ENCODE data around the gene LILRB3.
"Not testable (repeated sequence)": the region's sequence is repeated elsewhere in the genome, so short reads cannot be mapped to it uniquely, and the experiment has no call there.

Gene LILRB3

DNA sequence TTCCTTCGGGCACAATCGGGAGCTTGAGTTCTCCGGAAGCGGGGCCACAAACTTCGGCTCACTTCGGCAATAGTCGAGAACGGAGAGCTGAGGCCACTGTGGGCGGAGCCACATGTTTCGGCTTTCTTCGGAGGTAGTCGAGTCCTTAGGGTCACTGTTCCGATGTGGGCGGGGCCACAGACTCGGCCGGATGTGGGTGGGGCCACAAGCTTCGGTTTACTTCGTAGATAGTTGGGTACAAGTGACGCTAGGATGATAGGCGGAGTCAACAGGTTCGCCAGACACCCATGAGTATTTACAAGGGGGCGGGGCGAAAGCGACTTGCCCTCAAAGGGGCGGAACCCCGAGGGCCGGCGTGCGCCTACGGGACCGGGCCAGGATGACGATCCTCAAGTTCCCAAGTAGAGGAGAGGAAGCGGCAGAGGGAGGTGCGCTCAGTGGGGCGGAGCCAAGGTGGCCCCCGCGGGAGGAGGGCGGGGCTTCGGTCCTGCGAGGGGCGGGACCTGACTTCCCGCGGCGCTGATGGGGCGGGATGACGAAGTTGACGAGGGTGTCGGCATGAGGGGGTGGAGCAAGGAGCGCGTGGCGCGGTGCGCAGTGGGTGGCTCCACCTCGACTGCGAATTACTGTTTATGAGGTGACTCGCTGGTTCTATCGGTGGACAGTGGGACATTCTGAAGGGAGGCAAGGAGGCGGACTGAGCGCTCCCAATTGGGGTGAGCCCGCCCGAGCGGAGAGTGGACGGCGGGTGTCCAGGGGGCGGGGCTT lies 32.9 kb downstream of the LILRB3 start:
- peak; percentile 100 for DNase-seq (ENCODE audit: low read depth)

DNA sequence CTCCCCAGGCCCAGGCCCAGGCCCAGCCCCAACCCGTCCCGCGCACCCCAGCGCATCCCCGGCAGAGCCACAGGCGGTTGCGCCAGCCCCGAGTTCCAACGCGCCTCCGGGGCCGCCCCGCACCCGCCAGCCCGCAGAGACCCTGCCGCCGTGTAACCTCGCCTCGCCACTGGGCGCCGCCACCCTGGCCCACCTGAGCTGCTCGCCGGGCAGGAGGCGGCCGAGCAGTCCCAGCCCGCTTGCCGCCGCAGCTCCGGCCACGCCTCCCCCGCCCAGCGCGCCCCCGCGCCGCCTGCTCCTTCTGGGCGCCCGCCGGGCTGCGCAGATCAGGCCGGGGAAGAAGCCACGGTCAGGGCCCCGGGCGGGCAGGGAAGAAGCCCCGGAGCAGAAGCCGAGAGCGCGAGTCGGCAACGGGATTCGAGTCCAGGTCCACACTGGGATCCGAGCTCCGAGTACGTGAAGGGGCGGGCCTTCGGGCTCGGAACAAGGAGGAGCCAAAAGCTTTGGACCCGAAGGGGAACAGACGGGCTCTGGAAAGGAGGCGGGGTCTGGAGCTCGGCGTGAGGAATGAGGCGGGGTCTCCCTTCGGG lies 33.6 kb downstream of the LILRB3 start, which contains the start of gene MBOAT7:
MBOAT7 (minus strand) TSS at position 436 of the 590 bp plus-strand sequence. CDS start 1,072 bp downstream, outside the sequence.
- DNase-seq (ENCODE audit: low read depth): no peak

DNA sequence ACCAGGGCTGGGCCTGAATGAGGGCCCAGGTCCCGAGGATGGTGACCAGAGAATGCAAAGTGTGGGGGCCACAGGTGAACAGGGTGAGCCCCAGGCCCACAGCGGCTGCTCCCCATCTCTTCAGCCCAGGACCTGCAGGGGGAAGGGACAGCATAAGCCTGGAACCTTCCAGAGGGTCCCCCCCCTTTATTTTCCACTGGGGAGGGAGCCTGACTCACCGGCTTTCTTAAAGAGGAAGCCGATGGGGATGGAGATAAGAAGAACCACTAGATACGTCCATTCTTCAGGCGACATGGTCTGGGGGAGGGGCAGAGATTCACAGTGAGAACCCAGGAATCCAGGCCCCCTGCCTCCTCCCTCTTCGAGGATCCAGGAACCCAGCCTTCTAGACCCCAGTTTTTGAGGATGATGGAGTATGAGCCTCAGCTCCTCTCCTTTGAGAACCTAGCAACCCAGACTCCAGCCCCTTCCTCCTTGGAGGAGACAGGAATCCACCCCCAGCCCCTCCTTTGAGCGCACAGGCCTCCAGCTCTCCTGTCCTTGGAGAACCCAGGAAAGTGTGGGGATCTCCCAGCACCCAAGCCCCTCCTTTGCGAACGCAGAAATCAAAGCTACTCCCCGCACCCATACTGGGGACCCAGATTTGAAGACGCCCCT lies 34.5 kb downstream of the LILRB3 start:
- DNase-seq (ENCODE audit: low read depth): peak; percentile 86

DNA sequence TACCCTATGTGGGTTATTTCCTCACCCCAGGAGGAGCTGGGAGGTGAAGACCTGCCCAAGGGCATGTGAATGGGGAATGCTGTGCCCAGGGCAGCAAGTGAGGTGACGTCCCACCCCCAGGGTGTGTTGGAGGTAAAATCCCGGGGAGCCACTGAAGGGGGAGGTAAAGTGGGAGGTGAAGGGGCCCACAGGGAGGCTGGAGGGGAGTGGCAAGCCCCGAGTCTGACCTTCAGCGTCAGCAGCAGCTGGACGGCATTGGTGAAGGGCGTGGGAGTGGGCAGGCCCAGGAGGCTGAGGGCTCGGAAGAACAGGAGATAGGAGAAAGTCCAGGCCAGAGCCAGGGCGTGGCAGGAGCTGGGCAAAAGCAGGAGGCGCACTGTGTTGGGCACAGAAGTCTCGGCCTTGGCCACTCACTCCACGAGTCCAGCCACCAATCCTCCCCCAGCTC lies 35.8 kb downstream of the LILRB3 start:
- no peak for DNase-seq (ENCODE audit: low read depth)

DNA sequence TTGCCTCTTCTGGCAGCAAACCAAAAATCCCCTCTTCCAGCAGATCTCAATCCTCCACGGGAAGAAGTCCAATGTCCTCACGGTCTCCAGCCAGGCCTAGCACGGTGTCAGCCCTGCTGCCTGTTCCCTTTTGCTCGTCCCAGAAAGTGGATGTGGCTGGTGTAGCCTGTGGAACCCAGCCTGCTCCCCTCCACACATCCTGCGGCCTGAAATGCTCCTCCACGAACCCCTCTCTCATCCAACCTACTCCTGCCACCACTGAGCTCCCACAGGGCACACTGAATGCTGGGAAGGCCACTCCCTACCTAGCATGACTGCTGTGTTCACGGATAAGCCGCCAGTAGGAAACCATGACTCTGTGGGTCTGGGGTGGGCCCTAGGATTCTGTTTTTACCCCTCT lies 36.5 kb downstream of the LILRB3 start:
- DNase-seq (ENCODE audit: low read depth): no peak

DNA sequence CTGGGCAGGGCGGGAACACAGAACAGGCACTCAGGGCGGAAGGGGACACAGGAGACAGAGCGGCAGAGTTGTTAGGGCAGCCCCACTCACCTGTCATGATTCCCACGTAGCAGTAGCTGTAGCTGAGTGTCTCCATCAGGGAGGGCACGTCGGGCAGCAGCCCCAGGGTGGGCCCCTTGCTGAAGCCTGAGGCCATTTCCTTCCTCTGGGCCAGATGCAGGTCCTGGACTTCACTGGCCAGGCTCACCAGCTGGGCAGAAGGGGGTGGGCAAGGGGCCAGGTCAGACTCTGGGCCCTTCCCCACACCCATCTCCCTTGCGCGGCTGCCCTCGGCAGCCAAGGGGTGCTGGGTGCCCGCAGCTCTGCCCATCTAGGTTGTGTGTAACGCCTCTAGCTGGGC lies 39.4 kb downstream of the LILRB3 start:
- DNase-seq (ENCODE audit: low read depth): no peak

DNA sequence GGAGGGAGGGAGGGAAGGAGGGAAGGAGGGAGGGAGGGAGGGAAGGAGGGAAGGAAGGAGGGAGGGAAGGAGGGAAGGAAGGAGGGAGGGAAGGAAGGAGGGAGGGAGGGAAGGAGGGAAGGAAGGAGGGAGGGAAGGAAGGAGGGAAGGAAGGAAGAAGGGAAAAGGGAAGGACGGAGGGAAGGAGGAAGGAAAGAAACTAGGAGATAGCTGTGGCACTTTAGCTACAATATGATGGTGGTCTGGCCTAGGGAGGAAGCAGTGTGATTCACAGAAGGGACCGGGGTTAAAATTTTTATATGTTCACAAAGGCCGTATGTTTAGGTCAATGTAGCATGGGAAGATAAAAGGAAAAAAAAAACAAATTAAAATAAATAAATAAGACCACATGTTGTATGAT lies 40.9 kb downstream of the LILRB3 start:
- DNase-seq (ENCODE audit: low read depth): not testable (repeated sequence)

DNA sequence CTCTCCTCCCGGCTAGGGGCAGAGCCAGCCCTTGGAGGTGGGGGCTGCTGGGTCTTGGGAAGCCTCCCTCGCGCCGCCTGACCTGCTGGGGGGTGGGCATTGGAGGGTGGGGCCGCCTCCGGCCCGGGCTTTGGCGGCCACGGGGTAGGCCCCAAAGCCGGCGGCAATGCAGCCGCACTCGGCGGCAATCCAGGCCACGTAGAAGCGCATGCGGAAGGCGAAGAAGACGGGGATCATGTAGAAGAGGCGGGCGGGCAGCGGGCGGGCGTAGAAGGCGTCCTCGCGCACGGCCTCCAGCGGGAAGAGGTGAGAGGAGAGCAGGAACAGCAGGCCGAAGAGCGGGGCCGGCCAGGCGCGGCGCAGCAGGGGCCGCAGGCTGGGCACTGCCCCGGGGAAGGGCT lies 42.1 kb downstream of the LILRB3 start:
- no peak for DNase-seq (ENCODE audit: low read depth)

DNA sequence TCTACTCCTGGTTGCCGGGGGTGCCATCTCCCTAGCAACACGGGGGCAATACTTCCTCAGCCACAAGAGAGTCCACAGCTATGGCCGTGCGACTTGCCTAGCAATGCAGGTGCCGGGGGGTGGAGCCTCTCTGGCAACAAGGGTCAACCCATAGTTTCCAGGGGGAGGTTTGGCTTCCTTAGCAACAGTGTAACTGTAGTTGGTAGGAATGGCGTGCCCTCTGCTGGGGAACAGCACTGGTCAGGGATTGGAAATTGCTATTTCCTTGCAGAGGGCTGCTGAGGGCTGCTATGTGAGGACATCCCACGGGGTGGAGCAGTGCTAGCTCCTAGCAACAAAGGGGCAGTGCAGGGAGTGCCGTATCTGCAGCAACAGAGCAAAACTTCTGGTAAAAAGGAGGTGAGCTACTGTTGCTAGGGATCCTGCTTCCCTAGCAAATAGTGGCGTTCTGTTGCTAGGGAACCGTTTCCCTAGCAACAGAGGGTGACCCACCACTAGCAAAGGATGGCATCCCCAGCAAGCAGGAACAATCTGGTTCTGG lies 42.8 kb downstream of the LILRB3 start:
- DNase-seq (ENCODE audit: low read depth): peak; percentile 49

DNA sequence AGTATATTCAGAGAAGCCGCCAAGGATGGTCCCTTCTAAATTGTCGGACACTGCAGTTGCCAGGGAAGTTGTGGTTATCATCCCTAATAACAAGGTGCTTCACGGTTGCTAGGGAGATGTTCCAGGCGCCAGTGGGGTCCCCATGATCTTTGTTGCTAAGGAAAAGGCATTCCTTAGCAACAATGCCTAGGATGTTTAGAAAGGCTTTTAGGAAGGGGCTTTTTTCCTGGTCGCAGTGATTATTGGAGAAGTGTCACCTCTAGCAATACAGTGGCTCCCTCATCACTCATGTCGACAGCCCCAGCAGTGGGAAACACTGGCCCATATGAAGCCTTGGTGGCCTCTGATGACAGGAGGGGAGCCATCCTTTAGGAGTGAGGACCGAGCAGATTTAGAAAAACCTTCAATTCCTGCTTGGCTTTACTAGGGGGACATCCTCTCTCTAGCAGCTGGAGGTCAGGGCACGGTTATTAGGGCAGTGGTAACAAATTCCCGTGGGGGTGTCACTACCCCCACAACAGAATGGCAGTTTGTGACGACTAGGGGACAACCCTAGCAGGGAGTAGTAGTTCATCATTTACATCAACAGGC lies 43.5 kb downstream of the LILRB3 start:
- DNase-seq (ENCODE audit: low read depth): no peak

DNA sequence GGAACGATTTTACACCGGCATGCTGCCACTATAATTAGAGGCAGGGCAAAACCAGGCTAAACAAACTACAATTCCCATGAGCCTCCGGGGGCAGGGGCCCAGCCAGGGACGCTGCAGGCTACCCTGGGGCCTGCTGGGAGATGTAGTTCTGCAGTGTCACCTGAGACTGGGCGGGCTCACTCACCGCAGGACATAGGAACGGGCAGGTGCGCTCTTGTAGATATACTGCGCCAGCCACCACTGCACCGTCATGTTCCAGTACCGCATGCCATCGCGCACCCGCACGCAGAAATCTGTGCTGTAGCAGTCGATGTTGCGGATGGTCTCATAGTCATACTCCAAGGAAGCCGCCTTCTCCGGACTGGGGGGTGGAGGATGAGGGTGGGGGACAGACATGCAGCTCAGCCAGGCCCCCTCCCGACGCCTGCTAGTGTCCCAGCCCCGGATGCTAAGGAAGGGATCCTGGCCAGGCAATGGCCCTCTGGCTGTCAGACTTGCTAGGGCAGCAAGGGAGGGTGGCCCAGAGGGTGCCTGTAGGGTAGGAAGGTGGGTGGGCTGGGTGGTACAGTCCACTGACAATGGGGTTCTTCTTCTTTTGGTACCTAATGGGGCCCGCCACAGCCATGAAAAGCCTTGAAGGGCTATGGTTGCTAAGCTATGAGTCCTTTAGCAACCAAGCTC lies 44.1 kb downstream of the LILRB3 start:
- DNase-seq (ENCODE audit: low read depth): peak; percentile 37

DNA sequence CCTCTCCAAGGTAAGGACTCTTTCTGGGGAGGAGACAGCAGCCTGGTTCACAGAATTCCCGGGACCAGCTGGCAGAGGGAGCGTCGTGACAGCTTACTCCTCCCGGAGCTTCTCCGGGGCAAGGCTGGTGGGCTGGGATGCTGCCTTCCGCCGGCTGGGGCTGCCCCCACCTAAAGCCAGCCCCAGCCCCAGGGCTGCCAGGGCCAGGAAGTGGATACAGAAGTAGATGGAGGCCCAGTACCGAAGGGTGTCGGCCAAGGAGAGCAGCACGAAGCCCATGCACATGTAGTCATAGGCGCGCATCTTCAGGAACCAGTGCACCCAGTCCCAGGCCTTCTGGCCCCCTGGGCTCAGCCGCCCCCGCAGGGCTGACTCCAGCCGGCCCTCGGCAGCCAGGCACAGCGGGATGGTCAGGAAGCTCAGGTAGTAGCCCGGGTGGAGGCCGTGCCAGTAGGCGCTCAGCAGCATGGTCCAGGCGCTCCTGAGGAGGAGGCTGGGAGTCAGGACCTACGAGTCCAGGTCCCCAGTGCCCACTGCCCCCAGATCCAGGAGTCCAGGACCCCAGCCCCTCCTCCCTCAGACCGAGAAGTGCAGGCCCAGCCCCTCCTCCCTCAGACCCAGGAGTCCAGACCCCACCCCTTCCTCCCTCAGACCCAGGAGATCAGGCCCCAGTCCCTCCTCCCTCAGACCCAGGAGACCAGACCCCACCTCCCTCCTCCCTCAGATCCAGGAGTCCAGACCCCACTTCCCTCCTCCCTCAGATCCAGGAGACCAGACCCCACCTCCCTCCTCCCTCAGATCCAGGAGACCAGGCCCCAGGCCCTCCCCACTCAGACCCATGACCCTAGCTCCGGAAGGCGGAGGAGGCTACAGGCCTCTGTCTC lies 48.6 kb downstream of the LILRB3 start:
- DNase-seq (ENCODE audit: low read depth): no peak

DNA sequence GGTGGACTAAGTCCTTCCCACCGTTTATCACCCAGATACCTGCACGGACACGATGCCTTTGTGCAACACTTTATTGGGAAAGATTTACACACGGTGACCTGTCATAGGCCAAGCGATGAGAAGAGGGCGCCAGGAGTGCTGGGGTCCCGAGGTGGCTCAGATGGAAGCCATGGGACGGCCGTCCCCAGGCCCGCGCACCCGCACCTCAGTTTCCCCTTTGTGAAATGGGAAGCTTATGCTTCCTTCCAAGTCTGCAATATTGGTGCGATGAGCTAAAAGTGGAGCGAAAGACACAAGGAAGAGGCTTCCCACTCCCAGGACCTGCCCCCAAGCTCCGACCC lies 49.5 kb downstream of the LILRB3 start:
- DNase-seq (ENCODE audit: low read depth): no peak

DNA sequence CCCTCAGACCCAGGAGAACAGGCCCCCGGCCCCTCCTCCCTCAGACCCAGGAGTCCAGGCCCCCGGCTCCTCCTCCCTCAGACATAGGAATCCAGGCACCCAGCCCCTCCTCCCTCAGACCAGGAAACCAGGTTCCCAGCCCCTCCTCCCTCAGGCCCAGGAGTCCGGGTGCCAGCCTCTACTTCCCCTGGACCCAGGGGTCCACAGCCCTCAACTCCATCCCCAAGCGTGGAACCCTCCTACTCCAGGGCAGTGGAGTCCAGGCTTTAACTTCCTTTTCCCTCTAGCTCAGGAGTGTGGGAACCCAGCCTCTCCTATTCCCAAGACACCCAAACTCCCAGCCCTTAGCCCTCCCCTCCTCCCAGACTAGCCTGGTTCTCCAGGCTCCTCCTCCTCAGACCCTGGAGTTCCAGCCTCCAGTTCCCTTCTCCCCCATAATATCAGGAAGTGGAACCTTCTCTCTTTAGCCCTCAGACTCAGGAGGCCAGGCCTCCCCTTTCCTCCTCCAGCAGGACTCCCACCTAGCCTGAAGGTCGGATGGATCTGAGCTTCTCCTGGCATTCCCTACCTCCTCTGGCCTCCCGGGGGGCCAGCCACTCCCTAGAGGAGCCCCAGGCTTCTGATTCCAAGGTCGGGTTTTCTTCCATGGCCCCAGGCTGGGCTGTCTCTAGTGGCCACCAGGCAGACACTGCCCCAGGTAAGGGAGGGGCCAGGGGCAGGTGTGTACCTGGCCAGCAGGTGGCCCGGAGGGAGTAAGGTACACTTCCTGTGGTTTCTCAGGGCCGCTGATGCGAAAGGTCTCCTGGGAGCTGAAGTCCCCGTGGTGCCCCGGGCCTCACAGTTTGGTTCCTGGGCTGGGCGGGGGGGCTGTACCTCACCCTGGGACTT lies 50.1 kb downstream of the LILRB3 start, which contains the start of gene TMC4:
TMC4 (minus strand) TSS at position 690 of the 888 bp plus-strand sequence; CDS start at position 647, 43 bp downstream.
- DNase-seq (ENCODE audit: low read depth): peak; percentile 33

DNA sequence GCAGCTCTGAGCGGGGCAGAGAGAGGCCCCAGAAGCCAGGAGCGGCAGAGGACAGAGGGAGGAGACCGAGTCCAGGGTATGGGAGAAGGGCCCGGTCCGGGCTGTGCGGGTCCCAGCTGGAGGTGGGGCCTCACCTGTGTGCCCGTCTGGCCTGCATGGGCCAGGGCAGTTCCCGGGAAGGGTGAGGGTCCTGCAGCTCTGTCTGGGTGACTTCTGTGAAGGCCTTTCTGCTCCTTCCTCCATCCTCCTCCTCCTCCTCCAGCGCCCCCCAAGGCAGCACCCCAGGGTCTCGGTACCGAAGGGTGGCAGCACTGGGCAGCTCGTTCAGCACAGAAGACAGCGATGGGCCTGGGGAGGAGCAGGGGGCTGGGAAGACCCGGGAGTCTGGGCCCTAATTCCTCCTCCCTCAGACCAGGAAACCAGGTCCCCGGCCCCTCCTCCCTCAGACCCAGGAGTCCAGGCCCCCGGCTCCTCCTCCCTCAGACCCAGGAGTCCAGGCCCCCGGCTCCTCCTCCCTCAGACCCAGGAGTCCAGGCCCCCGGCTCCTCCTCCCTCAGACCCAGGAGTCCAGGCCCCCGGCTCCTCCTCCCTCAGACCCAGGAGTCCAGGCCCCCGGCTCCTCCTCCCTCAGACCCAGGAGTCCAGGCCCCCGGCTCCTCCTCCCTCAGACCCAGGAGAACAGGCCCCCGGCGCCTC lies 50.9 kb downstream of the LILRB3 start:
- DNase-seq (ENCODE audit: low read depth): not testable (repeated sequence)

DNA sequence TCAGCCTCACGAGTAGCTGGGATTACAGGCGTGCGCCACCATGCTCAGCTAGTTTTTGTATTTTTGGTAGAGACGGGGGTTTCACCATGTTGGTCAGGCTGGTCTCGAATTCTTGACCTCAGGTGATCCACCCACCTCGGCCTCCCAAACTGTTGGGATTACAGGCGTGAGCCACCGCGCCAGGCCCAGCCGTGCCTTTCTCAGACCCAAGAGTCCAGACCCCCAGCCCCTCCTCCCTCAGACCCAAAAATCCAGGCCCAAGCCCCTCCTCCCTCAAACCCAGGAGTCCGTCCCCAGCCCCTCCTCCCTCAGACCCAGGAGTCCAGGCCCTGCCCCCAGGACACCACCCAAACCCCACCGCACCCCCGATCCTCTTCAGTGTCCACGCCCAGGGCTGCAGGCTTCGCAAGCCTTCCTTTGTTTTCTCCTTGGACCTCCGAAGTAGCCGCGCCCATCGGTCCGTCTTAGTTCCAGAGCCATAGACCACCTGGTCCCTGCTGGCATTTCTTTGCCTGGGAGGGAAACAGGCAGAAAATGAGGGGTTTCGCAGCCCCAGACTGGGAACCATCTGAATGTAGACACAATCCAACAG lies 53.6 kb downstream of the LILRB3 start:
- no peak for DNase-seq (ENCODE audit: low read depth)

DNA sequence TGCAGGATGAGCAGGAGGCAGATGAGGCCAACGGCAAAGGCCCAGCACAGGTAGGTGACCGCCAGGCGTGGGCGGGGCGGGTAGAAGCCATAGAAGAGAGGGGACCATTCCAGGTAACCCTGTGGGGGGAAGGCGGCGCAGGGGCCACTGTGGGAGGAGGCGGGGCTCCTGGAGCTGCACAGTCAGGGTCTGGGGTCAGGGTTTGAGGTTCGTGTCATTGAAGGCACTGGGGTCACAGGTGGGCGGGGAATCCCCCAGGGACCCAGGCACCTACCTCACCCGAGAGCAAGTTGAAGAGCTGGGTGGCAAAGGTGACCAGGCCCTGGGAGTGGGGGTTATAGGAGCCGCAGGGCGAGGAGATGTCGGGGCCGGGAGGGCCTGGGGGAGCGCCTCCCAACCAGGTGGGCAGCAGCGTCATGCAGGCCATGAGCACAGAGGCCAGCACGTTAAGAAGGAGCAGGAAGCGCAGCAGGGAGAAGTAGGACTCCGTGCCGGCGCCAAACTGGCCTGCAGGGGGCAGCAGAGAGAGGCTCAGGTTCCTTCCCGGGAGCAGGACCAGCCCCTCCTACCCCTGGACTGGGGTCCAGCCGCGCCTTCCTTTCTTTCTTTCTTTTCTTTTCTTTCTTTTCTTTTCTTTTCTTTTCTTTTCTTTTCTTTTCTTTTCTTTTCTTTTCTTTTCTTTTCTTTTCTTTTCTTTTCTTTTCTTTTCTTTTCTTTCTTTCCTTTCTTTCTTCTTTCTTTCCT lies 54.5 kb downstream of the LILRB3 start:
- DNase-seq (ENCODE audit: low read depth): peak; percentile 89

All from ELR (cell line).